Right lobe of liver (tissue), 6 donors: ENCODE data around the gene PRRC2A. TPM values are rescaled to one million over a fixed set of nuclear protein-coding genes. Genes with fewer than 3 reads are reported as not detected.

Source experiments
- ATAC-seq, 4 donors: fragments of 200-7000 bp; cut with Tn5 transposase; one replicate each; pipeline ENCODE4 v1.9.1; 2020; ENCODE audit warnings: mild to moderate bottlenecking in 4 of 4, moderate library complexity in 4 of 4
- DNase-seq, 3 donors: peaks; one replicate each; pipeline ENCODE4 v3.0.0-alpha.2; 2020
- H3K27ac ChIP-seq, 3 donors: fragments of 200-600 bp; one replicate each; pipeline ENCODE4 v1.8.0; 2022
- H3K27me3 ChIP-seq, 2 donors: fragments of 200-600 bp; one replicate each; pipeline ENCODE4 v1.8.0; 2022
- H3K36me3 ChIP-seq, 4 donors: fragments of 200-600 bp; sonication (generic) in 1 of 4; one replicate each; pipeline versions ENCODE4 v1.5.1 to v1.8.0; 2017 to 2022; ENCODE audit warnings: control low read depth in 1 of 4
- H3K4me1 ChIP-seq, 4 donors: fragments of 200-600 bp; sonication (generic) in 1 of 4; one replicate each; pipeline versions ENCODE4 v1.5.1 to v1.8.0; 2017 to 2022; ENCODE audit warnings: control low read depth in 1 of 4
- H3K4me3 ChIP-seq, 3 donors: fragments of 200-600 bp; one replicate each; pipeline ENCODE4 v1.8.0; 2022
- H3K9me3 ChIP-seq, 4 donors: fragments of 200-600 bp; sonication (generic) in 1 of 4; one replicate each; pipeline versions ENCODE4 v1.5.1 to v1.8.0; 2017 to 2022; ENCODE audit warnings: control low read depth in 1 of 4
- POLR2A ChIP-seq: fragments of 450-650 bp; IDR thresholded peaks from one replicate; pipeline ENCODE4 v1.6.1; 2017; ENCODE audit warnings: antibody characterized with exemption, mild to moderate bottlenecking
- WGBS: methylation state at CpG from one replicate; pipeline ENCODE4 v1.1.6; 2018; ENCODE audit warnings: low coverage, low lambda C conversion rate; ENCODE audit not compliant: insufficient coverage; ENCODE audit errors: missing lambda C conversion rate; 5-methylcytosine and 5-hydroxymethylcytosine counted together
- intact Hi-C, 2 donors: fragments of 100-400 bp; cut with DNase I; formaldehyde crosslinking; loops; one replicate each; pipeline versions ENCODE4 v1.11.2 to v1.14.1; 2022
- total RNA-seq, 6 experiments: library from RNA; depleted of rRNA in 2 of 6; stranded (reverse); fragments of >200 nt in 2 of 6; fragmentation: NEBNext Ultra II Directional in 3 of 6; extraction: Animal tissue kit (Norgen Biotek cat#: 25700) in 3 of 6; gene quantifications; one replicate each; pipeline versions ENCODE4 v1.1.0 to v1.2.4, GENCODE V29; 2016 to 2023
- TF ChIP-seq, protein P1 (sequence below), 4 donors: fragments of 200-600 bp in 3 of 4; fragments of 450-650 bp in 1 of 4; IDR thresholded peaks; one replicate each; pipeline versions ENCODE4 v1.5.1 to v1.8.0; 2016 to 2022; ENCODE audit warnings: antibody characterized with exemption in 4 of 4, mild to moderate bottlenecking in 2 of 4
- donor health status: DM: no; HTN: yes; CAD: no.
- donor health status: DM: no; HTN: no; CAD: no.
- donor health status: DM: no; HTN: no; CAD: no.
- donor health status: DM: no; HTN: yes; CAD: no.
- donor health status: DM: no; HTN: yes; CAD: no.

The PRRC2A gene
- total RNA-seq, 6 experiments from 2014 or later: 34.7 to 59.6 (median 39.4) TPM

DNA sequence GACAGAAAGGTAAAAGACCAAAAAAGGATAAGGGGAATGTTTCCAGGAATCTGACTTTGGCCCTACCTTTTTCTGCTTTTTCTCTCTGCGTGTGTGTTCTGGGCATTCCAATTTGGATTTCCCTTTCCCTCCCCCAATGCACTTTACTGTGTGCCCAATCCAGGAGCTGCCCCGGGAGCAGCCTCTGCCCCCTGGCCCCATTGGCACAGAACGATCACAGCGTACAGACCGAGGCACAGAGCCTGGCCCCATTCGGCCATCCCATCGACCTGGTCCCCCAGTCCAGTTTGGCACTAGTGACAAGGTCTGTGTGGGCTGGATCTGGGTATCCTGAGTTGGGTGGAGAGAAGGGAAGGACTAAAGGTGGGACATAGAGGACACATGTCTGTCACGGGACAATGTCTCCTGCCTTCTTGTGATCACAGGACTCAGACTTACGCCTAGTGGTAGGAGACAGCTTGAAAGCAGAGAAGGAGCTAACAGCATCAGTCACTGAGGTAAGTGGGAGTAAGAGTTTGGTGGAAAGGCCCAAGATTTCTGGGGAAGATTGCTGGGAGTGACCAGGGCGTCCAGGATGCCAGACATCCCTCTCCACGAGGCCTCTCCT is 14.6 kb downstream of the PRRC2A start:
- TF ChIP-seq POLR2A: peak; percentile 12
- TF ChIP-seq, protein P1, sequence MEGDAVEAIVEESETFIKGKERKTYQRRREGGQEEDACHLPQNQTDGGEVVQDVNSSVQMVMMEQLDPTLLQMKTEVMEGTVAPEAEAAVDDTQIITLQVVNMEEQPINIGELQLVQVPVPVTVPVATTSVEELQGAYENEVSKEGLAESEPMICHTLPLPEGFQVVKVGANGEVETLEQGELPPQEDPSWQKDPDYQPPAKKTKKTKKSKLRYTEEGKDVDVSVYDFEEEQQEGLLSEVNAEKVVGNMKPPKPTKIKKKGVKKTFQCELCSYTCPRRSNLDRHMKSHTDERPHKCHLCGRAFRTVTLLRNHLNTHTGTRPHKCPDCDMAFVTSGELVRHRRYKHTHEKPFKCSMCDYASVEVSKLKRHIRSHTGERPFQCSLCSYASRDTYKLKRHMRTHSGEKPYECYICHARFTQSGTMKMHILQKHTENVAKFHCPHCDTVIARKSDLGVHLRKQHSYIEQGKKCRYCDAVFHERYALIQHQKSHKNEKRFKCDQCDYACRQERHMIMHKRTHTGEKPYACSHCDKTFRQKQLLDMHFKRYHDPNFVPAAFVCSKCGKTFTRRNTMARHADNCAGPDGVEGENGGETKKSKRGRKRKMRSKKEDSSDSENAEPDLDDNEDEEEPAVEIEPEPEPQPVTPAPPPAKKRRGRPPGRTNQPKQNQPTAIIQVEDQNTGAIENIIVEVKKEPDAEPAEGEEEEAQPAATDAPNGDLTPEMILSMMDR (IDR thresholded peaks at IDR 0.05): no peak
- peak overlapping the region in 1 of 3 donors; percentile 18 for H3K27ac ChIP-seq
- peaks cover 5 to 94% (median 51%) of the 10 kb centered on the region in 4 donors for H3K36me3 ChIP-seq
- 26% methylated on average over 8 of the region's 11 CpGs for WGBS
- H3K4me3 ChIP-seq: no peak overlapping the region
- H3K4me1 ChIP-seq: peaks cover 0 to 12% (median 0%) of the 10 kb centered on the region in 4 donors
- DNase-seq (peak in 1 of 3 donors; percentile 83), ATAC-seq (peak in 3 of 4 donors; percentile 31 to 82 (median 77))
- no peaks in the 10 kb centered on the region for H3K9me3 ChIP-seq
- no peaks in the 10 kb centered on the region for H3K27me3 ChIP-seq
- intact Hi-C loops: no loop called here

DNA sequence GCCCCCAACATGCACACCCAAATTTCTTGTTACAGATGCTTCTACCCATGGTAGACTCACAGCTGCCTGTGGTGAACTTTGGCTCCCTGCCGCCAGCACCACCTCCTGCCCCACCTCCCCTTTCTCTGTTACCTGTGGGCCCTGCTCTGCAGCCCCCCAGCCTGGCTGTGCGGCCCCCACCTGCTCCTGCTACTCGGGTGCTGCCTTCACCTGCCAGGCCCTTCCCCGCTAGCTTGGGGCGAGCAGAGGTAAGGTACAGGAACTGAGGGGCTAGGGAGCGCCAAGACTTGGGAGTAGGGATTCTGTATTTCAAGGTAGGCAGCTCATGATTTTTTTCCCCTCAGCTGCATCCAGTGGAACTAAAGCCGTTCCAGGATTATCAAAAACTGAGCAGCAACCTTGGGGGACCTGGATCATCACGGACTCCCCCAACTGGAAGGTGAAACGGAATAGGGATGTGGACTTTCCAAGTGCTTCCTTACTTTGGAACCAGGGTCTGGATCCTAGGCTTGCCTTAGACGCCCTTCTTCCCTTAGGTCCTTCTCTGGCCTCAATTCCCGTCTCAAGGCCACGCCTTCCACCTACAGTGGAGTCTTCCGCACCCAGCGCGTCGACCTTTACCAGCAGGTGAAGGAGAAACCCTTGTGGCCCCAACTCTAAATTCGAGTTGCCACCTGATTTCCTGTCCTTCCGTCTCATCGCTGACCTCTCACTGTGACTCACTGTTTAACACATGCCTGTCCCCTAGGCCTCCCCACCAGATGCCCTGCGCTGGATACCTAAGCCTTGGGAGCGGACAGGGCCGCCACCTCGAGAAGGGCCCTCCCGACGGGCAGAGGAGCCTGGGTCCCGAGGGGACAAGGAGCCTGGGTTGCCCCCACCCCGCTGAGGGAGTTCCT is 16.4 kb downstream of the PRRC2A start:
- WGBS: 80% methylated on average over 16 of the region's 27 CpGs
- Histone ChIP-seq H3K4me3 (no peak overlapping the region), H3K9me3 (no peaks in the 10 kb centered on the region), H3K36me3 (peaks cover 0 to 94% (median 52%) of the 10 kb centered on the region in 4 donors), H3K4me1 (peaks cover 0 to 12% (median 0%) of the 10 kb centered on the region in 4 donors), H3K27me3 (no peaks in the 10 kb centered on the region), H3K27ac (no peak overlapping the region)
- TF ChIP-seq, protein P1 (IDR thresholded peaks at IDR 0.05): no peak
- no peak for TF ChIP-seq POLR2A
- ATAC-seq: no peak
- intact Hi-C loops: no loop called here
- DNase-seq: no peak

DNA sequence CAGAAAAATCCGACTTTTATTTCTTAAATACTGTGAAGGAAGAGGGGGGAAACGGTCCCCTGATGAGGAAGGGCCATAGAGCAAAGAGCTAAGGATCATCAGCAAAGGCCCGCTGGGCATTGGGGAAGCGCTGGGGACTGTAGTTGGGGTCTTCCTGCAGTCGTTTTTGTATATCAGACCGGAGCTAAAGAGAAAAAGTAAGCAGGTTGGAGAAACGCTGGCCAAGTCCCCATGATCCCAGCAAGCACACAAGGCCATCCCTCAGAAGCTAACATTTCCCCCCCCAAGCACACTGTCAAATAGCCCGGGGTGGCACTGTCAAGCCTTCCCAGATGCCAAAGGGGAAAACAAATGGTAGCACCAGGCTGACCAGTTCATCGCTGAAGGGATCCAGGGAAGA is 18.5 kb downstream of the PRRC2A start:
- Histone ChIP-seq H3K4me1 (peaks cover 0 to 23% (median 0%) of the 10 kb centered on the region in 4 donors), H3K27ac (no peak overlapping the region), H3K27me3 (no peaks in the 10 kb centered on the region), H3K9me3 (no peaks in the 10 kb centered on the region), H3K36me3 (peaks cover 4 to 97% (median 52%) of the 10 kb centered on the region in 4 donors), H3K4me3 (no peak overlapping the region)
- DNase-seq (no peak), ATAC-seq (no peak)
- TF ChIP-seq POLR2A: no peak
- TF ChIP-seq, protein P1 (IDR thresholded peaks at IDR 0.05): no peak
- 78% methylated on average over 7 of the region's 9 CpGs for WGBS
- intact Hi-C loops: no loop called here

DNA sequence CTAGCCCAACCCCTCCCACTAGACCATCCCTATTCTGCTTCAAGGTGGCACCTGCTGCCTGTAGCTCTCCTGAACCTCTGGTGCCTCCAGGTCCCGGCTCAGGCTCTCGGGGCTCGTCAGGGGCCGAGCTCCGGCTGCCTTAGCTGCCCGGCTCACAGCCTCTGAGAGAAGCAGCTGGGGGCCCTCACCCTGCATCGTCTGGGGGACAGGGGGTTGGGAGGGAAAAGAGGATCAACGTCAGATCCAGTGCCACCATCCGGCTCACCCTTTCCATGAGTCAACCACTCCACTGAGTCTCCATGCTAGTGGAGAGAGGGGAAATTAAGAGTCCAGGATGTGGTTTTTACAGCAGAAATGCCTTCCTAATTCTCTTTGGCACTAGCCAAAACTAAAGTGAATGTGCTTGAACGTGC is 18.9 kb downstream of the PRRC2A start:
- H3K4me1 ChIP-seq: peaks cover 0 to 22% (median 0%) of the 10 kb centered on the region in 4 donors
- 78% methylated on average over 4 of the region's 10 CpGs for WGBS
- TF ChIP-seq POLR2A: no peak
- TF ChIP-seq, protein P1 (IDR thresholded peaks at IDR 0.05): no peak
- H3K4me3 ChIP-seq: no peak overlapping the region
- no peaks in the 10 kb centered on the region for H3K27me3 ChIP-seq
- DNase-seq: peak in 1 of 3 donors; percentile 48
- peaks cover 4 to 97% (median 52%) of the 10 kb centered on the region in 4 donors for H3K36me3 ChIP-seq
- intact Hi-C loops: no loop called here
- H3K27ac ChIP-seq: no peak overlapping the region
- no peak for ATAC-seq
- H3K9me3 ChIP-seq: no peaks in the 10 kb centered on the region
